Non-pigmented ciliary epithelial cell (primary cell): ENCODE data around the gene B3GALT4.
A peak's percentile ranks its signal among the peaks of the same experiment; 100 is the strongest.
"Not testable (repeated sequence)": the region's sequence is repeated elsewhere in the genome, so short reads cannot be mapped to it uniquely, and the experiment has no call there.

Source experiments
- DNase-seq: peaks from one replicate; pipeline ENCODE4 v3.0.0-alpha.2; 2010; ENCODE audit warnings: low read depth

B3GALT4 gene, protein sequence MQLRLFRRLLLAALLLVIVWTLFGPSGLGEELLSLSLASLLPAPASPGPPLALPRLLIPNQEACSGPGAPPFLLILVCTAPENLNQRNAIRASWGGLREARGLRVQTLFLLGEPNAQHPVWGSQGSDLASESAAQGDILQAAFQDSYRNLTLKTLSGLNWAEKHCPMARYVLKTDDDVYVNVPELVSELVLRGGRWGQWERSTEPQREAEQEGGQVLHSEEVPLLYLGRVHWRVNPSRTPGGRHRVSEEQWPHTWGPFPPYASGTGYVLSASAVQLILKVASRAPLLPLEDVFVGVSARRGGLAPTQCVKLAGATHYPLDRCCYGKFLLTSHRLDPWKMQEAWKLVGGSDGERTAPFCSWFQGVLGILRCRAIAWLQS

DNA sequence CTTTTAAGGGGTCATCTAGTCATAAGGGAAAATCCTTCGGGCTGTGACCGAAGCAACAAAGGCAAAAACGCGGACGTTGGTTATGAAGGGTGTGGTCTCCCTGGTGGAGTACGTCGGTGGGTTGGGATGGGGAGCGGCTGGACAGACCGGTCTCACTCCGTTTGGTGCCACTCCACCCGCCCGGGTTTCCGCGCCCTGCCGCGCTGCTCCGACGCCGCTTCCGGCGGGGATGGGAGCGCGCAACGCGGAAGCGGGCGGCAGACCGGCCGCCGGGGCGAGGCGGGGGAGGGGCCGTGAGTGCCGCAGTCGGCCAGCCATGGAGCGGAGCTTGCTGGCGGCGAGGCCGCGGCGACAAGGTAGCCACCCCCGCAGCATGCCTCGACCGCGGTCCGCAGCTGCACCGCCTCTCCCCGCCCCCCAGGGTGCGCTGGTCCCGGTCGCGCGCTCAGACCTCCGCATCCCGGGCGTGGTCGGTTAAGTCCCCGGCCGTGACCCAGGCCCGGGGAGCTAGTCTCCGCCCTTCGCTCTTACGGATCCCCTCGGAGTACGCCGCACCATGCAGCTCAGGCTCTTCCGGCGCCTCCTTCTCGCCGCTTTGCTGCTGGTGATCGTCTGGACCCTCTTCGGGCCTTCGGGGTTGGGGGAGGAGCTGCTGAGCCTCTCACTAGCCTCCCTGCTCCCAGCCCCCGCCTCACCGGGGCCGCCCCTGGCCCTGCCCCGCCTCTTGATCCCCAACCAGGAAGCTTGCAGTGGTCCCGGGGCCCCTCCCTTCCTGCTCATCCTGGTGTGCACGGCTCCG lies at the start of gene B3GALT4:
B3GALT4 (plus strand) TSS at position 260 of the 799 bp plus-strand sequence; CDS start at position 557, 297 bp downstream.
- DNase-seq: no peak

DNA sequence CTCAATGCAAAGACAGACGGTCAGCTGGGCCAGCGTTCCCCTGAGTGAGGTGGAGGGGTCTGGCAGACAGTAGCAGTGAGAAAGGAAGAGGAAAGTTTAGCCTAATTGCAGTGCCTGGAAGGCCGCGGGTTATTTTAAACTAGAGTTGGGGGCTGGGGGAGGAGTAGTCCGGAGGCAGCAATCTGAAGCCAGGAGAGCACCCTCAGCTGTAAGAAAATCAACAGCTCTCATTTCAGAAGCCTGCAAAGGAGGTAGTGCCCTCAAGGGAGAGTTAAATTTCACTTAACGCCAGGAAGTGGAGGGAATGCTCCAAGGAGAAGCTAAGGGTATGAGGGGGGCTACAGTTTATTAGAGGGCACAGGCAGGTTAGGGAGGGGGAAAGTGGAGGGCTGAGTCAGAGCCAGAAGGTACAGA lies 41.7 kb upstream of the B3GALT4 start:
- DNase-seq: no peak

DNA sequence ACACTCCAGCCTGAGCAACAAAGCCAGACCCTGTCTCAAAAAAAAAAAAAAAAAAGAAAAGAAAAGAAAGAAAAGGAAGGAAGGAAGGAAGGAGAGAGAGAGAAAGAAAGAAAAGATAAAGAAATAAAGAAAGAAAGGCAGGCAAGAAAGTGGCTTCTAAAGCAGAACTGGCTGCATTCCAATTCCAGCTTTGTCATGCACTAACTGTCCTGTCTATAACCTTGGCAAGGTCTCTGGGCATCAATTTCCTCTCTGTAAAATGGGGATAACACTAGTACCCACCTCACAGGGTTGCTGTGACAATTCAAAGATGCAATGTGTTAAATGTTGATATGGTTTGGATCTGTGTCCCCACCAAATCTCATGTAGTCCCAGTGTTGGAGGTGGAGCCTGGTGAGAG lies 40.6 kb upstream of the B3GALT4 start:
- no peak for DNase-seq

DNA sequence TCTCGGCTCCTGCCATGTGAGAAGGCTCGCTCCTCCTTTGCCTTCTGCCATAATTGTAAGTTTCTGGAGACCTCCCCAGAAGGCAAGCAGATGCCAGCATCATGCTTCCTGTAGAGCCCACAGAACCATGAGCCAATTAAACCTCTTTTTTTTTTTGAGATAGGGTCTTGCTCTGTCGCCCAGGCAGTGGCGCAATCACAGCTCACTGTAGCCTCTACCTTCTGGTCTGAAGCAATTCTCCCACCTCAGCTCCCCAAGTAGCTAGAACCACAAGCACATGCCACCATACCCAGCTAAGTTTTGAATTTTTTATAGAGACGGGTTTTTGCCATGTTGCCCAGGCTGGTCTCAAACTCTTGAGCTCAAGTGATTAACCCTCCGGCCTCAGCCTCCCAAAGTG lies 40.1 kb upstream of the B3GALT4 start:
- no peak for DNase-seq

DNA sequence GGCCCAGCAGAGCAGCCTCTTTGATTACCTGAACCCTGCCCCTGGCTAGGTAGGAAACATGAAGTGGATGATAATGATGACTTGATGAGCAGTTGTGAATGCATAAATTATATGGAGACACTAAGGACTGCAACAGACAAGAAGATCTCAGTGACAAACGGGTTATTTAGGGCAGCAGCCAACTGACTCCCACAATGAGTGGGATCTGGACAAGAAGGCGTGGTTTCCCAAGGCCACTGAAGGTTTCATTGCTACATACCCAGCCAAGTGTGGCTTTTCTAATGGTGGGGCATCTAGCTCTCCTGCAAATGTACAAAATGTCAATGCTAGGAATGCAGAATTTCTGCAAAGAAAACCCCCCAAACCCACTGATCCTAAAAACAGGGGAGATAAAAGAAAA lies 39.2 kb upstream of the B3GALT4 start:
- no peak for DNase-seq

DNA sequence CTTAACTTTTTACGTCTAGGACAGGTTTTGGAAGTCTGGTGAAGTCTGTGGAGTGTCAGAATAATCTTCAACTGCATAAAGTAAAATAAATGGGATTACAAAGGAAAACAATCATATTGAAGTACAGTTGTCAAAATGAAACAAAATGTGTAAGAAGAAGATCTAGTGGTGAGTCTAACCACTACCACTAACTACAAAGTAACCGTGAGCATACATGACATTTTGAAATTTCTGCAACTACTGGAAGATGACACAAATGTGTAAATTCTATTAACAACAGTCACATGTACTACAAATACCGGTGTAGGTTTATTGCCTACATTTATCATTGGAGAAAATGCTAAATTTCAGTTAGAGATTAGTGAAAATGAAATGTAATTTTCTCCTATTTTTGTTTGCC lies 35.0 kb upstream of the B3GALT4 start:
- DNase-seq: no peak

DNA sequence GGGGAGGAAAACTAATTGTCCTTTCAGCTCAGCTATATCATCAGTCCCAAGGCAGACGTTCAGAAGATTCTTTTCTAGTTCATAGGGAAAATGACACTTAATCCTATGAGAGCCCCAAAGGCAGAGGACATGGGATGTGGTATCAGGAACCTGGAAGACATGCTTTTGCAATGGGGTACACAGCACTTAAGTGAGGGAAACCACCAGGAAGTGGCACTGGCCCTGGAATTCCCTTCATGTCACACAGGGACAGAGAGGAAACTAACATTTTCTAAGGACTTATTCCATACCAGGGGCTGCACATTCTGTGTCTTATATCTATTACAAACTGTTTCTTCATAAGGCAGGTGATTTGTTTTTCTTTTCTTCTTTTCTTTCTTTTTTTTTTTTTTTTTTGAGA lies 33.4 kb upstream of the B3GALT4 start:
- DNase-seq: no peak

DNA sequence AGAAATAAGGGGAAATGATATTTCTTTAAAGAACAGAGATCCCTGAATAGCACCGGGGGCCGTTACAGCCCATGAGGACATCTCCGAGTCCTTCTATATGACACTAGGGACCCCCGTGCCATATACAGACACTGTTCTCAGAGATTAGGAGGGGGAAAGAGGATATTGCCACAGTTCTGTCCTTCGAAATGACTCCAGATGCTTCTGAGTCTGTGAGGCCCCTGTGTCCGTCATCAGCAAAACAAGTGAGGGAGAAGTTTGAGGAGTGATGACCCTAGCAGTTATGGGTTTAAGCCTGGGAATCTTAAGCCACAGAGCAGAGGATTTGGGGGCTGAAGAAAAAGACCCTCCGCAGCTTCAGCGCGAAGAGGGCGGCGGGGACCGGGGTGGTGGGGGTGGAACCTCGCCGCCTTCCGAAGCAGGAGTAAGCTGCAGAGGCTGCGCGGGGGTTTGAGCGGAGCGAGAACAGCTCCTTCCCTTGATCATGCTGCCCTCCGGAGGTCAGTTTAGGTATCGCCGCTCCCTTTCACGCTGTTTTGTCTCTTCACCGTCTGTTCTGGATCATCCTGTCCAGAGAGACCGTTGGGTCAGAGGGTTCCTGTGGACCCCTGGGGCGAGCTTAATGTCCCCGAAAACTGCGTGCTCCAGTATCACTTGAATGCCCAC lies 28.8 kb upstream of the B3GALT4 start:
- no peak for DNase-seq

DNA sequence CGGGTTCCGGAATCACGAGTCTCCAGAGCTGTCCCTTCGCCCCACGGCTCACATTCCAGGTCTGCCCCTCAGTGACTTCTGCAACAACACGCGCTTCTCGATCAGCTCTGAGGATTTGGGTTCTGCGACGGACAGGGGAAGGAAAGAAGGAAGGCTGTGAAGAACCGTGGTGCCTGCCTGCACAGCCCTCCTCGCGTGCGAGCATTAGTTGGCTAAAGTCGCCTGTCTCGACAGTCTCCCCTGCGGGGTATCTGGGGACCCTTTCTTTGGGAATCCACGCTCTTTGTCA lies 28.3 kb upstream of the B3GALT4 start:
- DNase-seq: no peak

DNA sequence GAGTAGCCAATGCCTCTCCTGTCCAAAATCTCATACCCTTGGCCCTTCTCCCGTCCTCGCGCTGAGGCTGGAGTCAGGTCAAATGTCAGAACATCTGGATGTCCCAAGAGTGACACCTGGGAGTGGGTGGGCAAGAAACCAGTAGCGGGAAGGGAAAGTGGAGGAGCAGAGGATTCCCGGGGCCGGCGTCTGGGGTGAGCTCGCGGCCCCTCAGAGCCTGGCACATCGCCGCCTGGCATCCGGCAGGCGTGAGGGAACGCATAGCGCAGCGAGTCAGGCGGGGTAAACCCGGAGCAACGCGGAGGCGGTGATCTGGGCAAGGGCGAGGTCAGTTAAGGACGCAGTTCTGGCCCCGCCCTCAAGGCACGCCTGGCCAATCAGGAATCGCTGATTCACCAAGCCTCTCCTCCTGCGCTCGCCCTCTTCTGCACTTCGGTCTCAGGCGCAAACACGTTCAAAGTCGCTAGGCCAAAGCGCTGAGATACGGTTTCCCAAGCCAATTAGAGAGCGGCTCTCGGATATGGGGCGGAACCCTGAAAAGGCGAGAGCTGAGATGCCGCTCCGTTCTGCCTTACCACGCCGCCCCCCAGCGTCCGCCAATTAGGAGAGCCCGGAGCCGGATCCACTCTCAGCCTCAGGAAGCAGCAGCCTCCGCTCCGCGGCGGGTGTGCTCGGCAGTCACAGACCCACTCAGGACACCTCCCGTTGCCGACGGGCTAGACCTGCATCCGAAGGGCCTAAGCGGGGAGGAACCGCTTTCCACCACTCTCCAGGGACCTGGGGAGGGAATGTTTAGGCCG lies 27.8 kb upstream of the B3GALT4 start:
- peak; percentile 94 for DNase-seq

DNA sequence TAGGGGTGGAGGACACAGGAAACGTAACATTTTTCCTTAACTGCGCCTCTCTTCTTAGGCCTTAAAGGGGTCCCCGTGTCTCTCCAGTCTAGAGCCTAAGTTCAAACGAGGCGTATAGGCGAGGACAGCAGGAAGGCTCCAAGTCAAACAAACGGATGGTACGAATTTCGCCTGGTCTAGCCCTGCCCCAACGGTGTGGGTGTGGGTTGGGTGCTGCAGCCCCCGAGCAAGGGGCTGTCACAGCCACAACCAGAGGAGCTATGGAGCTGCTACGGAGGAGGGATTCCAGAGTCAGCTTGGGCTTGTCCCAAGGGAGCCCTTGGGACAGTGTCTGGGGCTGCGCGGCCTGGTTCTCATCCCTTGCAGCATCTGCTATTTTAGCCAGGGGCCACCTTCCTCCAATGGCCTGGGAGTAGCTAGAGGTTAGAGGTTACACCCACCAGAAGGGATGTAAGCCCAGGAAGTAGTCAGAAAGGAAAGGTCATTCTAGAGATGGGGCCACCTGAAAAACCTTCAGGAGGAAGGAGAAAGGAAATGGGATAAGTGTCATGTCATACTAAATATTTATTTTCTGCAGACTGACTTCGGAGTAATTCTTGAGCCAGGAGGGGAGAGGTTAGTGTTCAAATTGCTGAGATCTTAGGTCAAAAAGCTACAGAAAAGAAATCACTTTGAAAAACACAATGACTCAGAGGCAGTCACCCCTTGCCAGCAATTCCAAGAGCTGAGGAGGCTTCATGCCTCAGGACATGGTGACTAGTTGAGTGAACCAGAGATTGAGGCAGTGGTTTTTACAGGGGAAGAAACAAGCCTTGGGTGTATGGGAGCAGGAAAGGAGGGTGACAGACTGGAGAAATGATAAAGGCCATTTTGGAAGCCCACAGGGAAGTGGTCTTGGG lies 26.9 kb upstream of the B3GALT4 start:
- DNase-seq: peak; percentile 60

DNA sequence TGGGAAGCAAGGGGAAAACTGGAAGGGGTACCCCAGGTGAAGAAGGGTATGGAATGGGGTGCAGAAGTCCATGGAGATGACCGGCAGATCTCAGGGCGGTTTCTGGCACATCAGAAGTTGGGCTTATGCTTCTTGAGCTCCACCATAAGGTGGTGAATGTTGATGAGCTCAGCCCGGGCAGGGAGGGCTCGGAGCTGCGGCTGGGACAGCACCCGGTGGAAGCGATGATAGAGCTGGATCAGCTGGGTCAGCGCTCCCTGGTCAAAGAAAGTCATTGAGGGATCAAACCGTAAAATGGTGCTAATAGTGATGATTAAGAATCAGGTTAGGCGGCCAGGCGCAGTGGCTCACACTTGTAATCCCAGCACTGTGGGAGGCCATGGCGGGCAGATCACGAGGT lies 26.2 kb upstream of the B3GALT4 start:
- no peak for DNase-seq

DNA sequence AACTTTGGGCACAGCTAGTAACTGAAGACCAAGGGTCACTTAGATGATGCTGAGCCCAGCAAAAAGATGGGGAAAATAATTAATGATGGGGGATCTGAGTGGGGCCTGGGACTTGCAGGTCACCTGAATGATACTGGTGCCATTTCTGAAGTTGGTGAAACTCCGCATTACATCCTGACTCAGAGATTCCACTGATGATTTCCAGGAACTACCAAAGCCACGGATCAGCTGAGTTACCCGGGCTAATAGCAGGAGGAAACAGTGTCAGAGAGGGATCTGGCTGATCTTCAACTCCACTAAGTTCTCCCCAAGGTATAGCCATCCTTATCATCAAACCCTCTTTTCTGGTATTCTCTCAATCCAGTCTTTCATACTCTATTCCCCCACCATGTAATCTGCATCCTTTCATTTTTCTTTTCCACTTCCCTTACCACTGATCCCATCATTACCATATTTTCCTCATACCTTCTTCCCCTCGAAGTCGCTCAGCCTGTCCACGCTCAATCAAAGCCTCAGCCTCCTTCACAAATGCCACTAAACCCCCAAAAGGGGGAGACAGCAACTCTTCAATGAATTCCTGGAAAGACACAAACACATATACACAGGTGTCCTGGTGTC lies 25.4 kb upstream of the B3GALT4 start:
- DNase-seq: no peak

DNA sequence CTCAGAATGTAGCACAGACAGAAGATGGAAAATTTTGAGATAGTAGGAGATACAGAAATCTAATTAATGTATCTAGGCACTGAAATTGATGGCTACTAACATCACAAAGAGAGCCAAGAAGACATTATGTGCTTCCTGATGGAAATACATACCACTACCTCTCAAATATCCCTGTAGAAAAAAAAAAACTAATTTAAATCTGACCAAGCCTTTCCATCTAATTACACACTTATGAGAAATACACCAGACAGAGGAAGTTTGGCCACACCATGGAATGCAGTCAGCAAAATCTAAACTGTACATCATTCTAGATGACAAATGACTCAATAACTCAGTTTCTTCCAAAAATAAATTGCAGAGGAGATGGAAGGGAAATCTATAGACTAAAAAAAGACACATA lies 24.2 kb upstream of the B3GALT4 start:
- DNase-seq: no peak

DNA sequence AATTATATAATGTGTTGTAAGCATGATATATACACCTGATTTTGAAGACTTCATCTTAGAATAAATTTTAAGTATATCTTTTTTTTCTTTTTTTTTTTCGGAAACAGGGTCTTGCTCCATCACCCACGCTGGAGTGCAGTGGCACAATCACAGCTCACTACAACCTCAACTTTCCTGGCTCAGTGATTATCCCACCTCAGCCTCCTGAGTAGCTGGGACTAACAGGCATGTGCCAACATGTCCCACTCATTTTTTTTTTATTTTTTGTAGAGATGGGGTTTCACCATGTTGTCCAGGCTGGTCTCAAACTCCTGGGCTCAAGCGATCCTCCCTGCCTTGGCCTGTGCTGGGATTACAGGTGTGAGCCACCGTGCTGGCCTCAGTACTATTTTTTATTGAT lies 22.3 kb upstream of the B3GALT4 start:
- no peak for DNase-seq

DNA sequence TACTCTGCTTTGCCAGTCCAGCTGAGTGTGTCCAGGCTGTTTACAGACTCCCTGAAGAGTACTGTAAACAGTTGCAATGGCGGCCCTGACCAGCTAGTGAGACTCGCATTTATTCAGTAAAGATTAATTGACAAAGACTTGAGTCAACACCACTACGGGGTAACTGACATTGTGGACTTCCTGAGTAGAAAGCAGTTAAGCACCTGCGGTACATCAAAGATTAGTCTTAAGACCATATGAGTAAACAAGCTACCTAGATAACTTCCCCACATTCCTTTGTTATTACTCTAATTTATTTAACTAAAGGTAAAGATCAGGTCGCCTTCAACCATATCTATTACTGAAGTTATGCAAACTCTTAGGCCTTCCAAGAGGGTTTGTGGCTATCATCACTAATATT lies 17.9 kb upstream of the B3GALT4 start:
- no peak for DNase-seq

DNA sequence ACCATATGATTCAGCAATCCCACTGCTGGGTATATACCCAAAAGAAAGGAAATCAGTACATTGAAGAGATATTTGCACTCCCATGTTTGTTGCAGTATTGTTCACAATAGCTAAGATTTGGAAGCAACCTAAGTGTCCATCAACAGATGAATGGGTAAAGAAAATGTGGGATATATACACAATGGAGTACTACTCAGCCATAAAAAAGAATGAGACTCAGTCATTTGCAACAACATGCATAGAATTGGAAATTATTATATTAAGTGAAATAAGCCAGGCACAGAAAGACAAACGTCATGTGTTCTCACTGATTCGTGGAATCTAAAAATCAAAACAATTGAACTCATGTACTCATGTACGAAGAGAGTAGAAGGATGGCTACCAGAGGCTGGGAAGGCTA lies 14.4 kb upstream of the B3GALT4 start:
- not testable (repeated sequence) for DNase-seq

DNA sequence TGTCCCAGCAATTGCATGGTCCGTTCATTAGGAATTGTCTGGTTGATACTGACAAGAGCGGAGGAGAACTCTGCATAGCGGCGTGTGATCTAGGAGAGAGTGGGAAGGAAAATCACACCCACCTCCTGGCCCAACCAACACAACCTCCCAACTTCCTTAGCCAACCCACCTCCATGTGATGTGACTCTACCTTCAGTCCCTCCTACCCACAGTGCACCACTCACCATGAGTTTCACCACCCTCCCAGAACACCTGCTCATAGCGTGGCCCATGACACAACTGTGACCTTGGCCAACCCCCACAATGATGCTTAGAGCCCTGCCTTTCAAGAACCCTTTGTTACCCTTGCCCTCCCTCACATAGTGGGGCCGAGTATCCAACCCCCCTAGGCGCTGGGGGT lies 12.9 kb upstream of the B3GALT4 start:
- DNase-seq: no peak

DNA sequence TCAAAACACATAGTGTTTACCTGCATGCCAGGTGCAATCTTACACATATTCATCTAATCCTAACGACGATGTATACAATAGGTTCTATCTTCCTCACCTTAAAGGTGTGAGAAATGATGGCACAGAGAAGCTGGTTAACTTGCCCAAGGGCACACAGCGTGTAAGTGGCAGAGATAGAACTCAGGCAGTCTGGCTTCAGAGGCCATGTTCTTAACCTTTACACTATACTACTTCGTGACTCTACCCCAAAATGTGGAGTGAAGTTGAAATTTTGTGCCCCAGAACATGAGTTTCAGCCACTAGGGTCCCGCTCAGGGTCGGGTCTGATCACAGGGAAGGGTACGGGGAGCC lies 5.8 kb upstream of the B3GALT4 start:
- no peak for DNase-seq

DNA sequence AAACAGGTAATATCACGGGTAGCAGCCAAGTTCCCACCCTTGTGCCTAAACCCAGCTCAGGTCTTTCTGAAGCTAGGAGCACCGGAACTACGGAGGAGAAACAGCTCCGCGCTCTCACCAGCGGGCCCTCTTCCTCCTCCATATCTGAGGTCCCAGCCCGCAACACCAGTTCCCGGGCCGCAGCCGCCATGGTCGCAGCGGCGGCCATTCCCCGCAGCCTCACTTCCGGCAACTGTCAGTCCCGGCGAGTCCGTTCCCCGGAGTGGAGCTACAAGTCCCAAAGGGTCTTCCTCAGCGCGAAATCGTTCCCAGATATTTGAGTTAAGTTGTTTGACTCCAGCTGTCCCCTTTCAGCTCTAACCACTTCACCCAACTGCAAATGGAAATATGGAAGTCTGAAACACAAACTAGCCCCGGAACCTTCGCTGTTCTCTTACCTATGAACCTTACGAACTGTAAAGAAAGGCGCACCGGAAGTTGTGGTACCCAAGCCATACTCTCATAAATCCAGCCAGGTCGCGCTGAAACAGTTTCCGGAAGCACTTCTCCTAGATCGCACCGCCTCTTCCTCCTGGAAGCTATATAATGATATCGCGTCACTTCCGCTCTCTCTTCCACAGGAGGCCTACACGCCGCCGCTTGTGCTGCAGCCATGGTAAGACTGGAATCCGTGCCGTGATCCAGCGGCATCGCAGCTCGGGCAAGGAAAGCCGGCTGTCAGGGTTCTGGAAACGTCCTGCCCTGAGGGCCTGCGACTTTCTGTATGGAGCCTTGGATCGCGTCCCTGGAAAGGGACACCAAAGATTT lies 5.3 kb upstream of the B3GALT4 start, which contains the start of the genes RPS18 and VPS52:
RPS18 (plus strand) TSS at position 608 of the 807 bp plus-strand sequence; CDS start at position 653, 45 bp downstream.
VPS52 (minus strand) TSS at position 409 of the 807 bp plus-strand sequence; CDS start at position 208, 201 bp downstream.
- DNase-seq: peak; percentile 98
